Stimulated activated naive CD8-positive, alpha-beta T cell treated with anti-CD3 and anti-CD28 coated beads, Interleukin-15, Interleukin-2, amounts not matched to agents 100 ng/mL and 50 ng/mL, for 24 hours (primary cell): ENCODE data around the gene OR5K4.

Experiments used
- H3K27ac Mint-ChIP-seq: one replicate; pipeline ENCODE4 v1.8.0; 2021; ENCODE audit warnings: mild to moderate bottlenecking, mixed read lengths
- H3K27me3 Mint-ChIP-seq: one replicate; pipeline ENCODE4 v1.8.0; 2021; ENCODE audit warnings: mixed read lengths
- H3K36me3 Mint-ChIP-seq: one replicate; pipeline ENCODE4 v1.8.0; 2021; ENCODE audit warnings: low read depth, mixed read lengths
- H3K4me1 Mint-ChIP-seq: one replicate; pipeline ENCODE4 v1.8.0; 2021; ENCODE audit warnings: low read depth, mixed read lengths
- H3K4me3 Mint-ChIP-seq: one replicate; pipeline ENCODE4 v1.8.0; 2021; ENCODE audit warnings: mild to moderate bottlenecking, mixed read lengths
- H3K9me3 Mint-ChIP-seq: one replicate; pipeline ENCODE4 v1.8.0; 2021; ENCODE audit warnings: mixed read lengths

OR5K4 gene

GRCh38 chr3:98404010-98404409 is 50.4 kb downstream of the OR5K4 start:
- Mint-ChIP-seq H3K27ac (no peak overlapping the region), H3K4me3 (no peak overlapping the region), H3K36me3 (no peaks in the 10 kb centered on the region), H3K27me3 (no peaks in the 10 kb centered on the region), H3K9me3 (peaks cover 43% of the 10 kb centered on the region), H3K4me1 (no peaks in the 10 kb centered on the region)
